Urothelium cell line (cell line): Measurements from ENCODE around the gene CENPT.
"Not testable (repeated sequence)": the region's sequence is repeated elsewhere in the genome, so short reads cannot be mapped to it uniquely, and the experiment has no call there.

Experiments
- DNase-seq: peaks from one replicate; pipeline ENCODE4 v3.0.0; 2011; ENCODE audit warnings: low spot score, mixed read lengths
- FAIRE-seq: peaks from 2 replicates; lab custom pipeline; 2011; peaks lifted over from hg19 to GRCh38; lab: Jason Lieb, UNC

The CENPT gene

GRCh38 chr16:67877064-67877463 is 29.6 kb upstream of the CENPT start:
- DNase-seq (no peak), FAIRE-seq (no peak)

DNA sequence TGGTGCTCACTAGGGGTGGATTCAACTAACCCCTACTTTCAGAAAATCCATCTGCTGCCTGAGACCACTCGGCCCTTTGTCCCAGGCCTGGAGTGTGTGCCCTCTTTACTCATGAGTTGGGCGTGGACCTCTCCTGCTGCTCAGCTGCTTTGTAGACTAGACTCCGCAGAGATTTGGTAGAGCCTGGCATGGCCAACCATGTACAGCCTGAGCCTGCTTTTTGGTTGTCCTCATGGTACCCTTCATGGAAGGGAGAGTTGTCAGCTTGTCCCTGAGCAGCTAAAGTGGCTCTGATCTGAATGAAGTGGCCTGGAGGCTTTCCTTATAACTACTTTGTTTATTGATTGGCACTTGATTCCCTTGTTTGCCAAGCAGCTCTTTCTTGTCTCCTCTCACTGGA is 26.9 kb upstream of the CENPT start:
- DNase-seq (no peak), FAIRE-seq (no peak)

- no peak for DNase-seq
- FAIRE-seq = no peak
Observed at GRCh38 chr16:67873435-67874370, 26.2 kb upstream of the CENPT start.

DNA sequence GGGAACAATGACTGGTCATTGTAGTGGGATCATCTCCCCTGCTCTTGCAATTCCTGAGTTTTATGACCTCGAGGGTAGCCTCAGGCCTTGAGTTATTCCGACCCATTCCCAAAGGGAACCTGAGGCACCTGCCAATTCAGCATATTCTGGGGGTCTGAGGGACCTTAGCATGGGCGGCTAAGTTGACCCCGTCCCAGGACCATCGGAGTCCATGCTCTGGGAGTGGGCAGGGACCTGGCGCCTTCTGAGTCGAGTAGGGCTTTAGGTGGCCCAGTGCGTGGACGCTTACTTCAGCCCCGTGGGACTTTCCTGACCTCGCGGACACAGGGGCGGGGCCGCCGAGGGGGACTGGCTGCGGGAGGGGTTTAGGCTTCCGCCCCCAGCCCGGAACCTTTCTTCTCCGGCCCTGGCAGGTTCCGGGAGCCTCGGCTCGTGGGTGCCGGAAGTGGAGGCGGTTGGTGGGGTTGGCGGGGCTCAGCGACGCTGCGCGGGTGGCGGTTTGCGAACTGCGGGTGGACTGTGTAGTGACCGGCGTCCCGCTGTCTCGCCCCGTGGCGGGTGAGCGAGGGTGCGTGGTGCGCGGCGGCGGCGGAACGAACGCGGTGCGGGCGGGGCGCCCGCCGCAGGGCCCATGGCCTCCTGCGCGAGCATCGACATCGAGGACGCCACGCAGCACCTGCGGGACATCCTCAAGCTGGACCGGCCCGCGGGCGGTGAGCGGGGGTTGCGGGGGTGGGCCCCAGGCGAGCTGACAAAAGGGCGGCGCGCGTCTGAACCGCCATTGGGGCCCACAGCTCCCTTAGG is 25.3 kb upstream of the CENPT start, which contains the start of gene EDC4:
EDC4 (plus strand) TSS at position 422 of the 804 bp plus-strand sequence; CDS start at position 632, 210 bp downstream.
- FAIRE-seq = peak; percentile 70
- DNase-seq = peak; percentile 90

DNA sequence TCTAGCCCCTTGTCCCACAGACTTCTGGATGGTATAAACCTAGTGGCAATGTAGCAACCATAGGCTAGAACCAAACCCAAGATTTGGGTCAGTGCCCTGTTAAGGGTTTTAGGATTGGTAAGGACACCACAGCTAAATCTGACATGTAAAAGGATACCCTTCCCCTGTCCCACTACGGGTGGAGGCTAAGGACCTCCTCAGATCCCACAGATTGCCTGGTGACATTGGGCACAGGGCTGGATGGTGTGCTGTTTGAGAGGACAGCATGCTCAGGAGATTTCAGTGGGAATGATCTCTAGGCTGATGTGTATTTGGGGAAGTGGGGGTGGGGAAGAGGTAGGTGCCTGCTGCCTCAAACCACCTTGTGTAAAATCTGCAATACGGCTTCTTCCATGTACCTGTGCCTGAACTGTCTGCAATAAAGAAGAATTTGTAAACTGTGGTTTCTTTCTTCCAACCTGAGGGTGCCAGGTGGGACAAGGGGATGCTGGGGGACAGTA is 24.7 kb upstream of the CENPT start:
- no peak for FAIRE-seq

DNA sequence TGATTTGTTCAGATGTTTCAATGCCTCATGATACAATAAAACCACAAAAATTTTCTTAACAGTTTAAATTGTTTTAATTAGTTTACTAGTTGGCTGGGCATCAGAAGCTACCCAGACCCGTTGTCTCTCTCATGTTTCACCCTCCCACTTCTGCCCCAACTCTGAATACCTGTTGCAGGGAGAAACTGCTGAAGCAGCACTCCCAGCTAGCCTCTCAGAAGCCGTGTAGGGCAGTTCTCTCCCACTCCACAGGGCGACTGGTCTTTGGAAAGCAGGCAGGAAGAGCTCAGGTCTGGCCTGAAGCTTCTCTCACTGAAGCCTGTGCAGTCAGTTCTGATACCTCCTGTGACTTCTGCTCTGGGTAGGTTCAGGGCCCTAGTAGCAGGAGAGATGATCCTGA is 23.8 kb upstream of the CENPT start:
- no peak for DNase-seq
- FAIRE-seq = no peak

More for the DNA sequence above, 24.7 kb upstream of the CENPT start:
- no peak for DNase-seq

- DNase-seq (no peak), FAIRE-seq (no peak)
Observed at GRCh38 chr16:67869653-67870052, 22.2 kb upstream of the CENPT start.

DNA sequence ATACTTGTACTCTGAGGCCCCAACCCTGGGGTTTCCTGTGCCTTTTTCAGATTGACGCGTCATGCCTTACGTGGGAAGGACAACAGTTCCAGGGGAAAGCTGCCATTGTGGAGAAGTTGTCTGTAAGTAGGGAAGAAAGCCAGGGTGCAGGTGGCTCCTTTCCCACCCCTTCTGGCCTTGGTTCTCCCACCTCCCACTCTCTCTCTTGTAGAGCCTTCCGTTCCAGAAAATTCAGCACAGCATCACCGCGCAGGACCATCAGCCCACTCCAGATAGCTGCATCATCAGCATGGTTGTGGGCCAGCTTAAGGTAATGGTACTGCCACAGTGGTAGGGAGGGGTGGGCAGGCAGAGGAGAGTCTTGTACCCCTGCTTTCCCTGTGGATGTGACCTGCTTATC is 20.8 kb upstream of the CENPT start:
- DNase-seq (no peak), FAIRE-seq (no peak)

- FAIRE-seq = no peak
- peak; percentile 41 for DNase-seq
Observed at GRCh38 chr16:67865318-67865717, 17.8 kb upstream of the CENPT start.

GRCh38 chr16:67864594-67864993 is 17.1 kb upstream of the CENPT start:
- FAIRE-seq = no peak

GRCh38 chr16:67864044-67864443 is 16.6 kb upstream of the CENPT start:
- DNase-seq, FAIRE-seq: not testable (repeated sequence)

More at GRCh38 chr16:67864594-67864993, 17.1 kb upstream of the CENPT start:
- no peak for DNase-seq

- no peak for FAIRE-seq
- DNase-seq = no peak
Observed at GRCh38 chr16:67862623-67863583, 15.4 kb upstream of the CENPT start.

DNA sequence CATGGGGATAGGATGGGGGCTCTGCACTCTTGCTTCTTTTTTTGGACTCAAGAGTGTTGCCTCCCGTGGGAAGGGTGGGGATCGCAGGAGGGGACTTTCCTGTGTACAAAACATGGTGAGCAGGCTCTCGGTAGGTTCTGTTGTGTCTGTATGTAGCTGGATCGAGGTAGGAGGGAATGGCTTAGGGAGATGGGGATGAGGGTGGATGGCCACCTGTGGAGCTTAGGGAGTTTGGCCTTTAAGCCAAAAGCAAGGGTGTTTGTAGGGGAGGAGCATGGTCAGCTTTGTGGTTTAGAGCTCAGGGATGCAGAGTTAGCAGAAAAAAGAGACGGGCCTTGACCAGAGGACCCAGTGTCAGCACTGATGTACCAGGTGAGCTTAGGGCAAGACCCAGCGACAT is 14.4 kb upstream of the CENPT start:
- FAIRE-seq = no peak
- no peak for DNase-seq

DNA sequence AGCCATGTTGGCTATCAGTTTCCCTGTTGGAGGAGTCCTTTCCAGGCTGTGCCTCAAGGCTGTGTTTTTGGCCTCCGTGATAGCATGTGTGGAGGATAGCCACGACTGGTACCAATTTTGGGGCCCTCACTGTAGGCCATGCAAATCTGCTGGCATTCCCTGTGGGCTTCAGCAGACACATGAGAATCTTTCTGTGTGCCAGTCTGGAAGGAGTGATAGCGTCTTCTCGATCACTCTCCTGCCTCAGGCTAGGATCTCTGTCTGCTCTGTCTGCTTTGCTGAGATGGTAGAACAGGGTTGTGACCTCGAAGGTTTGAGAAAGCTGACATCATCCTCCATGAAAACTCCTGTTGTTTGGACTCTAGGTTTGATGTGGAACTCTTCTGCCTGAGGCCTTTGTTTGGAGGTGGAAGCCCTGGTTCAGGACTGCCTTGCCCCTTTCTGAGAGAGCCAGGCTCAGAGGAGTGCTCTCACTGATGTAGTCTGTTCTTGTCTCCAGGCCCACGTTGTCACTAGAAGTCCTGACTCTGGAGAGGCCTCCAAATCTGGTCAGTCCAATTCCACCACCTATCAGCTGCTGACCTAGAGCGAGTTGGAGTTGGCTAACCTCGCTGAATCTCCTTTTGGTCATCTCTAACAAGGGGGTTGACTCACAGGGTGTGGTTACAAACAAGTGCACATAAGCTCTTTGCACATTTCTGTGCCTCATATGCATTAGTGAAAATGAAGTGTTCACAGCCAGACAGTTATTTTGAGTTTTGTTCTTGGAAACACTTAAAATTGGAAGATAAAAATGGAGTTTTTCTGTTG is 13.3 kb upstream of the CENPT start:
- DNase-seq (no peak), FAIRE-seq (no peak)

GRCh38 chr16:67858500-67858899 is 11.0 kb upstream of the CENPT start:
- DNase-seq = no peak

GRCh38 chr16:67857547-67858233 is 10.2 kb upstream of the CENPT start:
- FAIRE-seq (no peak), DNase-seq (peak; percentile 40)

More at GRCh38 chr16:67858500-67858899, 11.0 kb upstream of the CENPT start:
- no peak for FAIRE-seq

GRCh38 chr16:67856927-67857546 is 9.5 kb upstream of the CENPT start:
- FAIRE-seq (no peak), DNase-seq (no peak)

DNA sequence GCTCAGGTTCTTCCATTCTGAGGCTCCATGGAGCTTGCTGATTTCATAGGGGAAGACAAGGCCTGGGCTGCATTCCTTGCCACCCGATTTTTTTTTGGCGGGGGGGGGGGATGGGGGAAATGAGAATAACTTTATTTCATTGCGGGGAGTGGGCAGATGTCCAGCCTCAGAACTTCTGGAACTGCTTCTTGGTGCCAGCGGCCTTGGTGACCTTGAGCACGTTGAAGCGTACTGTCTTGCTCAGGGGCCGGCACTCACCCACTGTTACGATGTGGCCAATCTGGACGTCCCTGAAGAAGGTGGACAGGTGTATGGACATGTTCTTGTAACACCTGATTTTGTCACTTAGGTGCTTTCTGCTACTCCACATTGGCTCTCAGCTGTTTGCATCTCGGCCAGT is 8.3 kb upstream of the CENPT start:
- no peak for DNase-seq
- no peak for FAIRE-seq
